Subcutaneous adipose tissue (tissue), 4 donors: ENCODE data around the gene ELOVL2. TPM values are rescaled to one million over a fixed set of nuclear protein-coding genes. Genes with fewer than 3 reads are reported as not detected.

Experiments used
- total RNA-seq, 4 donors: library from RNA; depleted of rRNA; stranded (reverse); fragments of >200 nt; gene quantifications; one replicate each; pipeline ENCODE4 v1.1.0, GENCODE V29; 2016
- TF ChIP-seq, protein P1 (sequence below): fragments of 450-650 bp; IDR thresholded peaks from one replicate; pipeline ENCODE4 v1.5.1; 2016; ENCODE audit warnings: low read depth, mild to moderate bottlenecking, control low read depth, antibody characterized with exemption, moderate library complexity

ELOVL2 gene
- total RNA-seq, 4 donors from 2014 or later, result 0.19 to 1.6 (median 0.44) TPM; not detected in 1

- TF ChIP-seq, protein P1, sequence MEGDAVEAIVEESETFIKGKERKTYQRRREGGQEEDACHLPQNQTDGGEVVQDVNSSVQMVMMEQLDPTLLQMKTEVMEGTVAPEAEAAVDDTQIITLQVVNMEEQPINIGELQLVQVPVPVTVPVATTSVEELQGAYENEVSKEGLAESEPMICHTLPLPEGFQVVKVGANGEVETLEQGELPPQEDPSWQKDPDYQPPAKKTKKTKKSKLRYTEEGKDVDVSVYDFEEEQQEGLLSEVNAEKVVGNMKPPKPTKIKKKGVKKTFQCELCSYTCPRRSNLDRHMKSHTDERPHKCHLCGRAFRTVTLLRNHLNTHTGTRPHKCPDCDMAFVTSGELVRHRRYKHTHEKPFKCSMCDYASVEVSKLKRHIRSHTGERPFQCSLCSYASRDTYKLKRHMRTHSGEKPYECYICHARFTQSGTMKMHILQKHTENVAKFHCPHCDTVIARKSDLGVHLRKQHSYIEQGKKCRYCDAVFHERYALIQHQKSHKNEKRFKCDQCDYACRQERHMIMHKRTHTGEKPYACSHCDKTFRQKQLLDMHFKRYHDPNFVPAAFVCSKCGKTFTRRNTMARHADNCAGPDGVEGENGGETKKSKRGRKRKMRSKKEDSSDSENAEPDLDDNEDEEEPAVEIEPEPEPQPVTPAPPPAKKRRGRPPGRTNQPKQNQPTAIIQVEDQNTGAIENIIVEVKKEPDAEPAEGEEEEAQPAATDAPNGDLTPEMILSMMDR, result no peak
Measured at GRCh38 chr6:11028959-11029358, 15.1 kb downstream of the ELOVL2 start.

DNA sequence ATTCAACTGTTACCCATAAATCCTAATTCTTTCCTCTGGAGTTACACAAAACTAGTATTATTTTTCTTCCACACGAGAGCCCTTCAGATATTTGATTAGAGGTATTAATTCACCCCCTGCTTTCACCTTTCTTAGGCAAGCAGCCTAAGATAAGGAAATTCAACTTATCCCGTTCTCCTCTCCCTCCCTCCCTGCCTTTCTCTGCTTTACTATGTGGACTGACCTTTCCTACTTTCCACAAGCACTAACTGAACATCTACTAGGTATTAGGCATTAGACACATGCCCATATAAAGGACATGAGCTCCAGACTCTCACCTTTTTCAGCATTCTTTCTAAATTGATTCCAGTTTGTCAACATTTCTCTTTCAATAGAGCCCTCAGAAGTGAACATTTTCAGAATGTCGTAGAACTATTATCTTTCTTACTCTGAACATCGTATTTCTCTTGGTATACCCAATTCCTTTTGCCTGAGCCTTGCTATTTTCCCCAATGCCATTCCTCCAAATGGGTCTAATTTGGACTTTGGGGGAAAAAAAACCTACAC, 16.5 kb downstream of the ELOVL2 start:
- TF ChIP-seq, protein P1, result no peak

DNA sequence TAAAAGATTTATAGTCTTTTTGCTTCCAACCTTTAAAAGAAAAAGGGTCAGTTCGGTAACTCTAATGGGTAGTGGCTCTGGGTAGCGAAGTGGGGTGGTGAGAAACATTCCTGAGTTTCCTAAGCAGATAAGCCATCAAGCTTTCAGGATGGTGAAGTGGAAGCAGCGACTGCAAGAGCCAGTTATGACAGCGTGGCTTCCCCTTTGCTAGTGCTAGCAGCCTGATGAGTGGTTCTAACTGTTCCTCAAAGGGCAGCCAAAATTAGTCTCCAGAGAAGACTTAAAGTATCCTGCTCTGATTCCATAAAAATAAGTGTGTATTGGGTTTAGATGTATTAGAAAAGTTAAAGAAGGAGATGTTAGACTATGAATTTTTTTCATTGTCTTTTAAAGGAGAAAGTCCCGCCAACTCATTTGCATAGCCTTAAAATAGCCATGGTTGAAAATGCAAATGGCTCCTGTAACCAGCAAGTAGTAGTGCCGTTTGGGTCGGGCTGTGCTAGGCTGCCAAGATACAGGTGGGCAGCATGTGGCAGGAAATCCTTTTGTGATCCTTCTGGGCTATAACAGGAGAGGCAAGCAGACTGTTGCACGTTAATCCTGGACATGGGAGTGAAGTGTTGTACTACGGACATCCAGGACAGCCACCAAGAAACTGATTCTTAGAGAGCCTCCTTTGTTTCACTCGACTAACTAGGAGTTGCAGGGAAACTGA, 18.0 kb downstream of the ELOVL2 start:
- TF ChIP-seq, protein P1, result no peak

DNA sequence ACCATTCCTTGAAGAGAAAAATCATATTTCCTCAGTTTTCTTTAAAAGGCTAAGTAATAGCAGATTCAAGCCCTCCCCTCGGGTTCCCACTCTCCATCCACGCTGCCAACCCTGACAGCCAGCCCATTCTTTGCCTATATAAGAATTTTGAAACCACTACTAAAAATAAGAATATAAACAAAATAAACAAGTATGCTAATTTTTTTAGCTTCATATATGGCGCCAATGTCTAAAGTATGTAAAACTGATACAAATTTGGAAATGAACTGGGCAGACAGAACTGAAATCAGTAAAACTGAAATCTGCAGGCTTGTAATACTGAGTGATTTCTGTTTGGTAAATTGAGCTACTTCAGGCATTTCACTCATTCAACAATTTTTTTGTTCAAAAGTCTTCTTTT, 19.0 kb downstream of the ELOVL2 start:
- TF ChIP-seq, protein P1, result no peak

GRCh38 chr6:11023032-11023431, 21.1 kb downstream of the ELOVL2 start:
- TF ChIP-seq, protein P1, result no peak

- TF ChIP-seq, protein P1, result no peak
Measured at GRCh38 chr6:11021714-11022113, 22.4 kb downstream of the ELOVL2 start.

DNA sequence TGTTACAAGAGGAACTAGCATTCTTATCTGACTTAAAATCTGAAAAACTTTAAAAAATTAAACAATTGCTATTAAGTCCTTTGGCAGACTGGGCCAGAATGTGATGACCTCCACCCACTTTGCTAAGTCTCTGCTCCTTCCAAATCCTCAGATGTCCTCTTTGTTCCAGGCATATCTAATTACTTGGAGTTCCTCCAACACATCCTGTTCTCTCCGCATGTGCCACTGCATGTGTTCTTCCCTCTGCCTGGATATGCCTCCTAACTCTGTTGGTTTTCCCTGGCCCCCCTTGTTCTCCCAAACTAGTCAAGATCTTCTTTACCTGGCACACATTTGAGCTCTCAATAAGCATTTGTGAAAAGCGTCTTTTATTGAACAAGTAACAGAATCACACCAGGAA, 23.1 kb downstream of the ELOVL2 start:
- TF ChIP-seq, protein P1, result no peak
